WTC11 (cell line): ENCODE measurements around the gene C2orf80. TPM values are rescaled to one million over a fixed set of nuclear protein-coding genes. Genes with fewer than 3 reads are reported as not detected.

Experiments
- ATAC-seq: fragments of 200-7000 bp; cut with Tn5 transposase; 2 replicates; pipeline ENCODE4 v1.10.0; 2021; ENCODE audit warnings: mild to moderate bottlenecking, moderate library complexity
- CTCF ChIA-PET: fragments of 300-600 bp; sonication (Branson Sonifier 250); formaldehyde crosslinking; loops from one replicate; lab custom pipeline; 2021; ENCODE audit warnings: antibody characterized with exemption; lab: Charles Lee
- POLR2A ChIA-PET: fragments of 350-600 bp; sonication (Branson Sonifier 250); formaldehyde crosslinking; loops from one replicate; lab custom pipeline; 2021; ENCODE audit warnings: antibody characterized with exemption; lab: Charles Lee
- DNase-seq: peaks from one replicate; pipeline ENCODE4 v3.0.0; 2021; ENCODE audit warnings: low spot score
- H3K27ac Mint-ChIP-seq: 2 replicates; pipeline ENCODE4 v1.8.0; 2021; ENCODE audit warnings: mixed read lengths
- H3K27me3 Mint-ChIP-seq: 2 replicates; pipeline ENCODE4 v1.8.0; 2021; ENCODE audit warnings: low read depth, mild to moderate bottlenecking, moderate library complexity, mixed read lengths
- H3K36me3 Mint-ChIP-seq: 2 replicates; pipeline ENCODE4 v1.8.0; 2021; ENCODE audit warnings: mixed read lengths
- H3K4me1 Mint-ChIP-seq: 2 replicates; pipeline ENCODE4 v1.8.0; 2022; ENCODE audit warnings: mixed read lengths
- H3K4me3 Mint-ChIP-seq: 2 replicates; pipeline ENCODE4 v1.8.0; 2021; ENCODE audit warnings: mild to moderate bottlenecking, moderate library complexity, mixed read lengths
- H3K9me3 Mint-ChIP-seq: 2 replicates; pipeline ENCODE4 v1.8.0; 2021; ENCODE audit warnings: mixed read lengths
- CBFB ChIP-seq: sonication (generic); formaldehyde crosslinking; IDR thresholded peaks from 2 replicates; pipeline ENCODE4 v1.8.1; 2022; ENCODE audit warnings: mild to moderate bottlenecking, low read depth, missing genetic modification reagents
- EMX1 ChIP-seq: fragments of 250-450 bp; sonication (Bioruptor Pico); IDR thresholded peaks from 2 replicates; pipeline ENCODE4 v1.8.0; 2021; ENCODE audit warnings: mild to moderate bottlenecking
- FOXP4 ChIP-seq: sonication (generic); formaldehyde crosslinking; IDR thresholded peaks from 2 replicates; pipeline ENCODE4 v1.8.0; 2022; ENCODE audit warnings: mild to moderate bottlenecking, missing genetic modification reagents
- GABPB1 ChIP-seq: sonication (generic); formaldehyde crosslinking; IDR thresholded peaks from 2 replicates; pipeline ENCODE4 v1.8.1; 2023; ENCODE audit warnings: mild to moderate bottlenecking, missing genetic modification reagents
- MXD4 ChIP-seq: fragments of 250-450 bp; sonication (Bioruptor Pico); IDR thresholded peaks from 2 replicates; pipeline ENCODE4 v1.8.0; 2021; ENCODE audit warnings: mild to moderate bottlenecking, moderate library complexity, borderline replicate concordance
- MYBL2 ChIP-seq: sonication (generic); formaldehyde crosslinking; IDR thresholded peaks from 2 replicates; pipeline ENCODE4 v1.8.1; 2023; ENCODE audit warnings: mild to moderate bottlenecking, moderate library complexity, missing genetic modification reagents
- NFE2L1 ChIP-seq: sonication (generic); formaldehyde crosslinking; IDR thresholded peaks from 2 replicates; pipeline ENCODE4 v1.8.1; 2023; ENCODE audit warnings: missing genetic modification reagents
- NR1H2 ChIP-seq: sonication (generic); formaldehyde crosslinking; IDR thresholded peaks from 2 replicates; pipeline ENCODE4 v1.9.0; 2021; ENCODE audit warnings: mild to moderate bottlenecking, moderate library complexity, missing genetic modification reagents
- OVOL2 ChIP-seq: fragments of 250-450 bp; sonication (Bioruptor Pico); IDR thresholded peaks from 2 replicates; pipeline ENCODE4 v1.9.0; 2021; ENCODE audit warnings: mild to moderate bottlenecking, borderline replicate concordance
- PRDM15 ChIP-seq: sonication (generic); formaldehyde crosslinking; IDR thresholded peaks from 2 replicates; pipeline ENCODE4 v1.8.0; 2022; ENCODE audit warnings: missing genetic modification reagents
- USF2 ChIP-seq: sonication (generic); formaldehyde crosslinking; IDR thresholded peaks from 2 replicates; pipeline ENCODE4 v1.8.1; 2023; ENCODE audit warnings: mild to moderate bottlenecking, missing genetic modification reagents, moderate library complexity
- ZNF671 ChIP-seq: fragments of 250-450 bp; sonication (Bioruptor Pico); IDR thresholded peaks from 2 replicates; pipeline ENCODE4 v1.8.0; 2021; ENCODE audit warnings: mild to moderate bottlenecking
- total RNA-seq: library from RNA; stranded (reverse); gene quantifications from 3 replicates; pipeline ENCODE4 v1.2.3, GENCODE V29; 2021
- TF ChIP-seq, protein P1 (sequence below): sonication (generic); formaldehyde crosslinking; IDR thresholded peaks from 2 replicates; pipeline ENCODE4 v1.8.0; 2023; ENCODE audit warnings: mild to moderate bottlenecking, missing genetic modification reagents

The C2orf80 gene
- total RNA-seq, 1 experiment from 2014 or later = 0.87 TPM

GRCh38 chr2:208147008-208147407, 42.8 kb downstream of the C2orf80 start:
- Mint-ChIP-seq H3K4me3 (no peak overlapping the region), H3K9me3 (peaks cover 22% of the 10 kb centered on the region), H3K27ac (no peak overlapping the region), H3K4me1 (peaks cover 41% of the 10 kb centered on the region), H3K36me3 (peaks cover 12% of the 10 kb centered on the region), H3K27me3 (no peaks in the 10 kb centered on the region; the same call in 1 of the 2 replicates)
- no peak for TF ChIP-seq MXD4 (CRISPR knock-in tag)
- no peak for TF ChIP-seq PRDM15 (CRISPR knock-in tag)
- TF ChIP-seq, protein P1, sequence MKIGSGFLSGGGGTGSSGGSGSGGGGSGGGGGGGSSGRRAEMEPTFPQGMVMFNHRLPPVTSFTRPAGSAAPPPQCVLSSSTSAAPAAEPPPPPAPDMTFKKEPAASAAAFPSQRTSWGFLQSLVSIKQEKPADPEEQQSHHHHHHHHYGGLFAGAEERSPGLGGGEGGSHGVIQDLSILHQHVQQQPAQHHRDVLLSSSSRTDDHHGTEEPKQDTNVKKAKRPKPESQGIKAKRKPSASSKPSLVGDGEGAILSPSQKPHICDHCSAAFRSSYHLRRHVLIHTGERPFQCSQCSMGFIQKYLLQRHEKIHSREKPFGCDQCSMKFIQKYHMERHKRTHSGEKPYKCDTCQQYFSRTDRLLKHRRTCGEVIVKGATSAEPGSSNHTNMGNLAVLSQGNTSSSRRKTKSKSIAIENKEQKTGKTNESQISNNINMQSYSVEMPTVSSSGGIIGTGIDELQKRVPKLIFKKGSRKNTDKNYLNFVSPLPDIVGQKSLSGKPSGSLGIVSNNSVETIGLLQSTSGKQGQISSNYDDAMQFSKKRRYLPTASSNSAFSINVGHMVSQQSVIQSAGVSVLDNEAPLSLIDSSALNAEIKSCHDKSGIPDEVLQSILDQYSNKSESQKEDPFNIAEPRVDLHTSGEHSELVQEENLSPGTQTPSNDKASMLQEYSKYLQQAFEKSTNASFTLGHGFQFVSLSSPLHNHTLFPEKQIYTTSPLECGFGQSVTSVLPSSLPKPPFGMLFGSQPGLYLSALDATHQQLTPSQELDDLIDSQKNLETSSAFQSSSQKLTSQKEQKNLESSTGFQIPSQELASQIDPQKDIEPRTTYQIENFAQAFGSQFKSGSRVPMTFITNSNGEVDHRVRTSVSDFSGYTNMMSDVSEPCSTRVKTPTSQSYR (CRISPR knock-in tag) = no peak
- no peak for TF ChIP-seq NR1H2
- TF ChIP-seq OVOL2 (CRISPR knock-in tag) = no peak
- TF ChIP-seq USF2 = no peak
- no peak for TF ChIP-seq CBFB
- ChIA-PET CTCF (interaction anchor here (0.8 to 3.2 kb wide), 6 partner anchors 16 to 381 kb away, joined by 3 to 30 read pairs (median 6); no protein-coding TSS in a partner anchor), POLR2A (no interaction called here)
- ATAC-seq (no peak), DNase-seq (no peak)

- H3K27ac Mint-ChIP-seq = peak within 1 kb of the TSS; percentile 75
- POLR2A ChIA-PET = no interaction called here
Observed at GRCh38 chr2:208146006-208146405, 43.8 kb downstream of the C2orf80 start, which contains the start of gene CRYGB. CRYGB (minus strand) TSS chr2:208146158; CDS start chr2:208146120, 38 bp downstream.

DNA sequence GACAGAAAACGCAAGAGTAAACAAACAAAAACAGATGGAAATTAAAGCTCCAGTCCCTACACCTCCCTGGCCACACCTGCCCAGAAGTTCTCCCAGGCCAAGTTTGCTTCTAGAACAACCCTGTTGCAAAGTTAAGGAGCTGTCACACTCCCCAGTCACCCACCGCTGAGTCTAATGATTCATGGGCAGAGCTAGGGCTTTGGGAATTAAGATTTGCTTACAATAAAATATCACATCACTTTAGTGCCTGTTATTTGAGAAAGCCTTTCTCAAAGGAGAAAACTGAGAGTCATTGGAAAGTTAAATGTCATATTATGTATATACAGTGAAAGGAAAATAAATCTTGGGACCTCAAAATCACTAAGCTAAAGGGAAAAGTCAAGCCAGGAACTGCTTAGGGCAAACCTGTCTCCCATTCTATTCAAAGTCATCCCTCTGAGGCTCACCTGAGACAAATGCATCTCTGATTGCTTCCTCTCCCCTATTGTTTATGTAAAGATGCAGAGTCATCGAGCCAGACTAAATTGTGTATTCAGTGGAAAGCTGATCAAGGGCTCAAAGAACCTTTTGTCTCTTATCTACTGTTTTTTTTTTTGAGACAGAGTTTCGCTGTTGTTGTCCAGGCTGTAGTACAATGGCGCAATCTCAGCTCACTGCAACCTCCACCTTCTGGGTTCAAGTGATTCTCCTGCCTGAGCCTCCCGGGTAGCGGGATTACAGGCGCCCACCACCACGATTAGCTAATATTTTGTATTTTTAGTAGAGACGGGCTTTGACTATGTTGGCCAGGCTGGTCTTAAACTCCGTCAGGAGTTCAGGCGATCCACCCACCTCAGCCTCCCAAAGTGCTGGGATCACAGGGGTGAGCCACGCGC, 46.7 kb downstream of the C2orf80 start:
- no peaks in the 10 kb centered on the region; the same call in 1 of the 2 replicates for H3K27me3 Mint-ChIP-seq
- peaks cover 21% of the 10 kb centered on the region for H3K9me3 Mint-ChIP-seq
- TF ChIP-seq FOXP4 = no peak; the same call in 1 of the 2 replicates
- no peak for TF ChIP-seq ZNF671 (CRISPR knock-in tag)
- TF ChIP-seq NFE2L1 (CRISPR knock-in tag) = peak; percentile 52
- peak; percentile 45; the same call in 1 of the 2 replicates for TF ChIP-seq GABPB1 (CRISPR knock-in tag)
- TF ChIP-seq MYBL2 (CRISPR knock-in tag) = no peak
- TF ChIP-seq, all 79 proteins: peak for 2
- CTCF ChIA-PET = interaction anchor here (0.7 to 2.7 kb wide), 6 partner anchors 19 to 111 kb away, joined by 3 to 12 read pairs (median 5); partner anchors contain the start of genes CRYGD and IDH1
- peak; percentile 68 for ATAC-seq
- H3K4me3 Mint-ChIP-seq = no peak overlapping the region
- POLR2A ChIA-PET = interaction anchor here (0.6 kb wide), 1 partner anchor 25 kb away, joined by 6 read pairs; no protein-coding TSS in a partner anchor
- H3K36me3 Mint-ChIP-seq = peaks cover 18% of the 10 kb centered on the region
- peak overlapping the region; percentile 90 for H3K27ac Mint-ChIP-seq
- DNase-seq = no peak
- peaks cover 37% of the 10 kb centered on the region for H3K4me1 Mint-ChIP-seq

More at GRCh38 chr2:208146006-208146405, 43.8 kb downstream of the C2orf80 start, which contains the start of gene CRYGB:
- peaks cover 43% of the 10 kb centered on the region for H3K4me1 Mint-ChIP-seq
- TF ChIP-seq EMX1 (CRISPR knock-in tag) = no peak
- TF ChIP-seq, all 79 proteins: peak for 0
- CTCF ChIA-PET = interaction anchor here (1.6 to 2.4 kb wide), 2 partner anchors 44 to 380 kb away, joined by 4 to 15 read pairs; no protein-coding TSS in a partner anchor
- ATAC-seq (peak; percentile 25), DNase-seq (no peak)
- Mint-ChIP-seq H3K9me3 (peaks cover 12% of the 10 kb centered on the region), H3K4me3 (no peak within 1 kb of the TSS), H3K36me3 (peaks cover 2% of the 10 kb centered on the region; the same call in 1 of the 2 replicates), H3K27me3 (no peaks in the 10 kb centered on the region; the same call in 1 of the 2 replicates)
